Ecto neural progenitor cell (in vitro differentiated cells): ENCODE results near the gene DCX.
"Not testable (repeated sequence)": the region's sequence is repeated elsewhere in the genome, so short reads cannot be mapped to it uniquely, and the experiment has no call there.

Experiments used
- DNase-seq: peaks from one replicate; pipeline ENCODE4 v3.0.0-alpha.2; 2018; ENCODE audit warnings: low spot score

Gene DCX

DNA sequence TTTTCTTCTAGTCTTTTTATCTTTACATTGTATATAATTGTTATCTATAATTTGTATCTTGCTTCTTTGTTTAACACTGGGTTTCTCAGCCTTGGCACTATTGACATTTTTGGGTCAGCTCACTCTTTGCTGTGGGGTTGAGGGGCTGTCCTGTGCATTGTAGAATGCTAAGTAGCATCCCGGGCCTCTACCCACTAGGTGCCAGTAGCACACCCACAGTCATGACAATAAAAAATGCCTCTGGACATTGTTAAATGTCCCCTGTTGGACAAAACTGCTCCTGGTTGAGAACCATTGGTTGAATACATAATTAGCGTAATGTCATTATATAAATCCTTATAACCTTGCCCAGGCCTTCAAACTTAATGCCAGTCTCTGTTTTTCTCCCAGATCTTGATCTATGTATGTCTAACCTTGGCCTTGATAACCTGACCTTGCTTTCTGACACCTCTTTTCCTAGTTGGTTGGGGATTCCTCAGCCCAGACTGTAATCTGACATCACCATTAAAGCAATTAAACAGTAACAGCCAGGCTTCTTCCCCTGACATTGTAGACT is 46.1 kb downstream of the DCX start:
- no peak for DNase-seq

DNA sequence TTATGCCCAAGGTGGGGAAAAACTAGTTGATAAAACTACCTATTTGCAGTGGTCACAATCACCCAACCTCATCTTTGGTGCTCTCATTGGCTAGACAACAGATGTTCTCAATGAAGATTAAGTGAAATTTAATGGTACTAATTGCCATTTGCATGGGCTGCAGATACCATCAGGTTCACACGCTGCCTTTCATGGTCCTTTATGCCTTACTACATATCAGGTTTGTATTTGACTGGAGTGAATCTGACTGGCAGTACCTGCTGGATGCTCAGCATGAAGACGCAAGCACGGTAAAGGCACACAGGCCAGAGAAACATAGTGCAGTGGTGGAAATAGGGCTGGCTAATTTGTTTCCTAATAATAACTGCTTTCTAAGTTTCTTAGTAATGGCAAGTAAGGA is 48.3 kb downstream of the DCX start:
- no peak for DNase-seq

DNA sequence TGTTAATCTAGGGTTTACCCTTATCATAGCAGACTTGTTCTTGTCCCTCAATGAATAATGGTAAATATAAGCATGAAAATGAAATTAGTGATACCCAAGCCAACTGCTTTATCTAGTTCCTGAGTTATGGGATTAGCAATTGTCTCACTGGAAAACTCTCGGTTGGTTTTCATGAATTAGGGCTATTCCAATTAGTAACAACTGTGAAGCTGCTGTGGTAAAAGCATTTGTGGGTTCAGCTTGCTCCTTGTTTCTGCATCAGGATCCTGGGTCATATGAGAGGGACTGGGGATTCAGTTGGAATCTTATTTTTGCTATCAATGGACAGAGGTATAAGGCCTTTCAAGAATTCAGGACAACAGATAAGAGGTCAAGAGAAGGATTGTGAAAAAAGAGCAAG is 50.2 kb downstream of the DCX start:
- DNase-seq = no peak

DNA sequence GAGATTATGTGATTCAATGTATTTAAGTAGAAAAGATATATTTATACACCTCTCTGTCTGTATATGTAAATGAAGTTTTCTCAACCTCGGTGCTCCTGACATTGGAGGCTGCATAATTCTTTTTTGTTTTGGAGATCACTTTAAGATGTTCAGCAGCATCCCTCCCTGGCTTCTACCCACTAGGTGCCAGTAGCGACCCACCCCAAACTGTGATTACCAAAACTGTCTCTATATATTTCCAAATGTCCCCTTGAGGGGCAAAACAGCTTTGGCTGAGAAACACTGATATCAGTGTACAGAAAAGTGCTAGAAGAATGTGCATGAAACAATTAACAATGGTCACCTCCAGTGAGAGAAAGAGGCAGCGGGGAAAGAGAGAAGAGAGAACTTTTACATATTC is 51.2 kb downstream of the DCX start:
- DNase-seq = no peak

DNA sequence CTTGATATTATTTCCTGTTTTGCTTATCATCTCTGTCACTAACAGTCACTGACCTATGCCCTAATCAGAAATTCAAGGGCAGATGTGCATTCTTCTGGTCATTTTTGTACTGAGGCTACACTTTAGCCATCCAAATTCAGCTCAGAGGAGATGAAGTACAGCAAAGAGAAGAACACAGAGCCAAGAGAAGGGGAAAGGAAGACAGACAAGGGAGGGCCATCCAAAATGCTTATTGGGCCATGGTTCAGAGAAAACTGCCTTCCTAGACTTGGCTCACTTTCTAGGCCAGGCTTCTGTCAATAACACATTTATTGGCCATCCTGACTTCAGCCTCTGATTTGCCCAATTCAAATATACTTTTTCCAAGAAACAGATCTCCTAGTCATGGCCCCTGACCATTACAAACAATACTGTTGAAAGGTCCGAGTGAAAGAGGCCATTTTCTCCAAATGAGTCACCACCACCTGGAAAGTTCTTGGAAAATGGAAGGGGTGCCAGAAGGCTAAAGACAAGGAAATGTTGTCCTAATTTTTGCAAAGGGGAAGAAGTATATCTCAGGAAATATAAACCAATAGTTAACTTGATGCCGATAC is 56.4 kb downstream of the DCX start:
- no peak for DNase-seq

DNA sequence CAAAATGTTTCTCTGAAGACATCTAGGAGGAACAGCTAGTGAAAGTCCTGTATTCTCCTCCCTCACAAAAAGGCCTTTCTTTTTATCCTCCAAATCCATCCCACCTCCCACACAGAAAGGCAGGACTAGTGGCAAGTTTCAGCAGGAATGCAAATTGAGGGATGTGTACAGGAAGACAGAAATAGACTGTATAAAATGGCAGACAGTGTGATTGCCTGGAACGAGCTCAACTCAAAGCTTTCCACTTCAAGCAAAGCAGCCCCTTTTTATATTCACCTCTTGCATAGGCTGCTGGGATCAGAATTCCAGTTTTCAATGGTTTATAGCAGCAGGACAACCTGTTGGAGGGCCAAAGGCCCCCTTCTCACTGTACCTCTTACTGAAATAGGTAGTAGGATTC is 57.5 kb downstream of the DCX start:
- no peak for DNase-seq

DNA sequence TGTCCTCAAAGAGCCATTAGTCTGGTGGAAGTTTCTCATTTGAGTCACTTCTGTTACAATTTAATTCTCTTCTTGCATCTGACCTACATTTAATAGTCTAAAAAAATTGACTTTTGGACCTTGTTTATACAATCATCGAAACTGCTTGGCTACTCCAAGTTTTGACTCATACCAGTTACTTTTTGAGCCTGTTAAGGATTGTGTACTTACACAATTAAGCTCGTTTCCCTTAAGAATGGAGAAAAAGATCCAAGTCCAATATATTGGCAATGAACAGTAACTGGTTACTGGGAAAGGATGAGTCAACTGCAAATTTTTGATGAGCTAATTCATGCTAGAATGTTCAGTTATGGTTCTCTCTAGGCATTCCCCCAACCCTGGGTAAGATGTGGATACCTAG is 58.2 kb downstream of the DCX start:
- no peak for DNase-seq

DNA sequence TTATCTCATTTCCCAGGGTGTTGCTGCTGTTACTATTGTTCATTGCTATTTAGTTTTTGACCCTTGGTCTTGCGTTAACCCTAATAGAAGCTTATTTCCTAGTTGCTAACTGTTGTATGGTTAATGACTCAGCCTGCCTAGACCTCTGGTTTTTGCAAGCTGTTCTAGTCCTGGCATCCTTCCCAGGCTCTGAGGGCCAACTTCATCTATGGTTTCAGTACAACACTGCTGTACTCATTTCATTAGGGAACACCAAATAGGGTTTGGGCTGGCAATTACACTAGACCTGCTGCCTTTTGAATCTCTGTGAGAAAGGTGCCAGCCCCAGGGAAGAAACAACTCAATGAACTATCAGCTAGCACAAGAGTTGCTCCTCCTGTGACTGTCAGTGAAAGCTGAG is 59.6 kb downstream of the DCX start:
- no peak for DNase-seq

DNA sequence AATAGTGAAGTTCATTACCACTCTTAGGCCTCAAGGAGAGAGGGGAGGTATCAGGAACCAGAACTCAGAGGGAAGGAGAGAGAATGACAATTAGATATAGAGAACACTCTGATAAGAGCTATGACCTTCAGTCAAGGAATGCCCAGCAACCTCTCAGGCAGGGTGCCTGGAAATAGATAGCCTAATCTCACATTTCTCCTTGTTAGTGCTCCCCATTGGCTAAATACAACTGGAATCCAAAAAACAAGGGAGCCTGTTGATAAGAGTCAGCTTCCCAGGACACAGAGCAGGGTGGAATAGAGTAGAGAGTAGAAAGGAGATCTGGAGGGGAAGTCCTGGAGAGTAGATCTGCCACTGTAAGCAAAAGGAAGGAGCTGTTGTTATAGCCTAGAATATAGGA is 62.1 kb downstream of the DCX start:
- no peak for DNase-seq

DNA sequence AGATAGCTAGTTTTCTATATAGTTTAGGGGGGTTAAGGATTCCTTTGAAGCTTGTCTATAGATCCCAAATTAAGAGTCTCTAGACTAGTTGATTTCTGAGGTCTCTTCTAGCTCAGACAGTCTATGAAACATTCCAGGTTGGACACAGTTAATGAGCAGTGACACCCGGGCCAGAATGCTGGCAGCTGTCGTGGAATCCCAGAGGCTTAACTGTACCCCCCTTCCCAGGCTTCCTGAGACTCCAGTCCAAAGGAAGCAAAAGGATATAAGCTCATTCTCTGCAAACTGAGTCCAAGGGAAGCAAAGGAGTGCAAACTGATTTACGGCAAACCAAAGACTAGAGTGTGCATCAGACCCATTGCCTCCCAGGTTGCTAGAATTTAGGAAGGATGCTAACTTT is 62.9 kb downstream of the DCX start:
- no peak for DNase-seq

DNA sequence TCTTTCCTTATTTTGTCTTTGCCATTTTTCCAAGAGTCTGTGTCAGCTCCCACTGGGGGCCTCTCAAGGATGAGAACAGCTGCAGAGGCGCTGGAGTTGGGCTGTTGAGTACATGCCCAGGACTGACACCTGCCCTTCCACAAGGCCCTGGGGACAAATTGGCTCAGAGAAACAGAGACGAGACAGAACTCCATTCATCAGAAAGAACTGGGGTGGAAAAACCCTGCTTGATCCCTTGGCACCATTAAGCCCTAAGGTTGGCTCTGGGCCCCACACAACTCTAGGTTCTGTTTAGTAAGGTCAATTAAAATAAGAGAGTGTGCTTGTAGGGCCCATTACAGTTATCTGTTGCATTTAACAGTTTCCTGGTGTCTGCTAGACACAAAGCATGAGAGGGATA is 63.6 kb downstream of the DCX start:
- DNase-seq = no peak

DNA sequence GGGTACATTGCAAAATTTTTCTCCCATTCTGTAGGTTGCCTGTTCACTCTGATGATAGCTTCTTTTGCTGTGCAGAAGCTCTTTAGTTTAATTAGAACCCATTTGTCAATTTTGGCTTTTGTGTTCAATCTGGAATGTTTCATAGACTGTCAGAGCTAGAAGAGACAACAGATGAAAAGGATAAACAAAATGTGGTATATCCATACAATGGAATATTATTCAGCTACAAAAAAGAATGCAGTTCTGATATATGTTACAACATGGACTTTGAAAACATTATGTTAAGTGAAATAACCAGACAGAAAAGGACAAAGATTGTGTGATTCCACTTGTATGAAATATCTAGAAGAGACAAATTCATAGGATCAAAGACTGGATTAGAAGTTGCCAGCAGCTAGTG is 65.8 kb downstream of the DCX start:
- not testable (repeated sequence) for DNase-seq

DNA sequence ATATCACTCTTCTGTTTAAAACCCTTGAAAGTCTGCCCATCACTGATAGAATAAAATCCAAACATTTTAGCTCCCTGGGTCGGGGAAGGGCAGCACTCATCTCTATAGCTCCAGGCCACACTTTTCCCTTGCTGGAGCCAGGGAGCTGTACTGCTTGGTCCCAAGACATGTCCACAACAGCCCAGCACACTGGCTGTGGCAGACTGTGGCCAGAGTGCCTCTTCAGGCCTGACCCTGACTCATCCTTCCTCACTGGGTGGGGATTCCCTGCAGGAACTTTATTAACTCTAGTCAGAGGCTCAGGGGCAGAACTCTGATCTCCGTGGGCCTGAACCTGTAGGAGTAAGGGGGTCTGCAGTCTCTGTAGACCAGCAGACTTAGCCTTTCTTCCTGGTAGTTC is 71.9 kb downstream of the DCX start:
- no peak for DNase-seq

DNA sequence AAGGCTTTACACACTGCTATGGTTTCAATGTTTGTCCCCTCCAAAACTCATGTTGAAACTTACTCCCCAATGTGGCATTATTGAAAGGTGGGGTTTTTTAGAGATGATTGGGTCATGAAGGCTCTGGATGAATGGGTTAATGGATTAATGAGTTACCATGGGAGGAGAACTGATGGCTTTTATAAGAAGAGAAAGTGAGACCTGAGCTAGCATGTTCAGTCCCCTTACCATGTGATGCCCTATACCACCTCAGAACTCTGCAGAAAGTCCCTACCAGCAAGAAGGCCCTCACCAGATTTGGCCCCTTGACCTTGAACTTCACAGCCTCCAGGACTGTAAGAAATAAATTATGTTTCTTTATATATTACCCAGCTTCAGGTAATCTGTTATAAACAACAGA is 72.8 kb downstream of the DCX start:
- no peak for DNase-seq

DNA sequence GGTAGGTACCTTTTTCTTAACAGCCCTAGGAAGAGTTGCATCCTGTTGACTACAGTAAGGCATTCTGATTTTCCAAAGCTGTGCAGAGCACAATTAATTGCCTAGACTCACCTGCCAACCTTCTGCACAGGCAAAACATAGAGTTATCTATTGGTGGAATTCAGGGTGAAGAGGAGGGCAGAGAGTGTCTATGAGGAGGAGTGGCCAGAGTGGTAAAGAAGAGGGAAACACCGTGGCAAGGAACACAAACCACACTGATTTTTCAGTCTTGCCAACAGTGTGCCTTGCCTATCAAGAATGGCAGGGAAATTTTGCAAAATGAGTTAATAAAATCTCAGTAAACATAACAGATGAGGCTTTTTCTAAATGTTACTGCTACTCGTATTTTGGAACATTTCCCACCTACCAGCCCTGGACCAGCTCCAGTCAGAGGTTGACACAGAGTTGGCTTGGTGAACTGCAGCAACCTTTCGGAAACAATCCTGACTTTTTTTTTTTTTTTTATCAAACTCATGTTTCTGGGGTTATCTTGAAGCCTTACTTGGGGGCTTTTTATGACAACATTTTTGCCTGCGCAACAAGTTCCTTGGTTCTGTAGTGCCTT is 73.8 kb downstream of the DCX start:
- no peak for DNase-seq

DNA sequence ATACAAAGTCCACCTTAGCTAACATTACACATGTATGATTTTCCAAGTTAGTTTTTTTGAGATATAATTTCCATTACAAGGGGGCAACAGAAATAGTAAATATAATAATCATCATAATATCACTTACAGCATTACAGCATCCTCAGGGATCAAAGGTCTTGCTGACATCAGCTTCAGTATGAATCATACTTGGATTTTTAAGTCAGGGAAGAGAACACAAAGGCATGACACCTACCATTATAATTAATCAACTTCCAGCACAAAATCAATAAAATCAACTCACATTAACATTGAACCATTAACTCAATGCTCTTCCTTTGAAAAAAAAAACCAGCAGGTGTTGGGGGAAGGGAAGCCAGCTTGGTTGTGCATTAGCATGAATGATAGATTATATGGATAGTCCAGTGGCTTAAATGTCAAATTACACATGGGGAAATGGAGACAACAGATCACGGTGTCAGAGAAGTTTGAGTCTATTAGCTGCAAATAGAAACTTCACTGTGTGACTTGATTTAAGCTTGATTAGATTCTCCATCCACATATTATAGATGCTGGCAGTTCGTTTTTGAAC is 74.8 kb downstream of the DCX start:
- no peak for DNase-seq

DNA sequence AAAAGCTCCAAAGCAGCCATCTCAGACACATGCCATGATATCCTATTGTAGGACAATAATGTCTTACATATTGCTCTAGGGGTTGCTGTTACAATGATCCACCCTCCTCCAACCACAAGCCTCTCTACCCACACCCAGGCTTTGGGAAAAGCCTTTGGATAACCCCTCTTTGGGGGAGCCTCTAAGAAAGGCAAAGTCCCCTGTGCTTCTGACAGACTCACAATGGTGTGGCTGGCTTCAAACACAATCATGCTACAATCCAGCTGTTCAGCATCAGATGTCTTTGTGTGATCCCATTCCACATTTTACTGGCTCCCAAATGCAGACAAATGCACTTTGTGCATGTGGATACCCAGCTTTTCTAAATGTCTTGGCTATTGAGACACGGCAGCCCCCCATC is 75.9 kb downstream of the DCX start:
- DNase-seq = no peak

DNA sequence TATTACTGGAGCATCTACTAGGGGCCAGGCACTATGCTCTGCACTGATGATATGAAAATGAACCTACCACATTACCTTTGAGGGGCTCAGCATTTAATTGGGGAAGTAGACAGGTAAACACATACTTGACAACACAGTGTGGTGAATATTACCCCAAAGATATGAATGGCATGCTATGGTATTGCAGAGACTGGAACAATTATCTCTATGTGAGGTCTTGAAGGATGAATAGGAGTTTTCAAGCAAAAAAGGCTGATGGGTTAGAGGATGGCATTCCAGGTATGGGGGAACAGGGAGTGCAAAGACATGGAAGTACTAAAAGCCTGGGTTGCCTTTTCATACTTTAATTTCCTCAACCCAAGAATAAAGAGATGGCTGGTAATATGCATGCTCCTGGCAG is 82.6 kb downstream of the DCX start:
- DNase-seq = no peak

DNA sequence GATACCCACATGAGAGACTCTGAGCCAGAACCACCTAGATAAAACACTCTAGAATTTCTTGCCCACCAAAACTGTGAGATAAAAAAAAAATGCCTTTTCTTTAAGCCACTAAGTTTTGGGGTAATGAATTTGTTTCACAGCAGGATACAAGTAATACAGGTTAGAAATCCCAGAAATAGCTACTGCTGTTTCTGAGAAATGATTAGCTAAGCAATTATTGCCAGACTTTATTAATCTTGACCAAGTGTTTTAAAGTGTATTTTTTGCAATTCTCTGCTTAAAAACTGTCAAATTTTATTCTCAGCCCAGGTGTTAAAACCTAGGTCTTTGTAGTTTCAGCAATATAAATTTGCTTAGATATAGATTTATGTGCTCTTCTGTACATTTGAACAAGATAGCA is 83.1 kb downstream of the DCX start:
- DNase-seq = no peak

DNA sequence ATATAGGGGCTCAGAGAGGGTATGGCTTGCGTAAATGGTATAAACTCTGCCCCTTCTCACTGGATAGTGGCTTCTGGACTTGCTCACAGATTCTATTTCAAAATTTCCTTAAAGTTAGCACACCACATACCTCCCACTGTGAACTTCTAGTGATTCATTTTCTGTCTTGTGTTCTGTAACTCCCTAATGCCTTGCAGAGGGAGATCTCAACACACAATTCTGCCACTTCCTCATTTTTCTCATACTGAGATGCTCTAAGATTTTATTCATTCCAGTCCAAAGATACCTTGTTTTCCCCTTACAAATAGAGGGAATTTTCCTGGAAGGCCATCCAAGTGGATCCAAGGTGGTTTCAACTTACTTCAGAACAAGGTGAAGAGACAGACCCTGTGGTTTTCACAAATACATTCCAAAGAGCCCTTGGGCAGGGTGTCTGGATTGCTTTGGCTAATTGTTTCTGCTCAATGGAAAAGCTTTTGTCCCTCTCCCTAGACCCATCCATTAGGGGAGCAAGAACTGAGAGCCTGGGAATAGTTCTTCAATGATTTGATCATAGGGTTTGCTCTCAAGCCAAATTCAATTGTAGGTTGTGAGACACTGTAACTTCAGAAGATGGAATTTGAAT is 89.6 kb downstream of the DCX start:
- no peak for DNase-seq

DNA sequence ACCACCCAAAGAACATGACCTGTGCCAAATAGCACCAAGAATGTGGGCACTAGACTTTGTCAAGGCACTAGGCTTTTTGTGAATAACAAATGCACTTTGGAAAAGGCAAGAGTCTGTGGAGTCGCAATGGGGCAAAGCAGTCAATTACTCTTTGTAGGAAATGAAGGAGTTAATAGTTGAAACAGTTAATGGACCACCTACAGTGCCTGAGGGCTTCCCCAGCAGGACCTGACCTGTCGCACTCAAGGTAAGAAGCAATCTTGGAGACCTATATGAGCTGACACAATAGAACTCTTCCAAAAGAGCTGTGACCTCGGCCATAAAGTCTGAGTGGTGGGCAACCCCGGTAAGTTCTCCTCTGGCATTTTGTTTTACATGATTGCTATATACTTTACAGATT is 92.5 kb downstream of the DCX start:
- DNase-seq = no peak

DNA sequence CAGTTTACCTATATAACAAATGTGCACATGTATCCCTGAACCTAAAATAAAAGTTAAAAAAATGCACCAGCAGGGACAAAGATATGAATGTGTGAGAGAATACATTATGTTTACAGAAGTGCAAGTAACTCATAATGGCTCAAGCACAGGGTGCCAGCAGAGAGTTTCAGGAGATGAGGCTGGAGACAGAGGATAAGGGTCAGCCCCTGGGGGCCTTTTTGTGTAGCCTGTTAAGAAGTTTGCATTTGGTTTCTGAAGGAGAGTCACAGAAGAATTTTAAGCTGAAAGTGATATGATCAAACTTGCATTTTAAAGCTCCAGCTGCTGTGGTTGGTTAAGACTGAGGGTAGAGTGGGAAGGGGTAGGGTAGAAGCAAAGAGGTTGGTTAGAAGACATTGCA is 93.1 kb downstream of the DCX start:
- no peak for DNase-seq

DNA sequence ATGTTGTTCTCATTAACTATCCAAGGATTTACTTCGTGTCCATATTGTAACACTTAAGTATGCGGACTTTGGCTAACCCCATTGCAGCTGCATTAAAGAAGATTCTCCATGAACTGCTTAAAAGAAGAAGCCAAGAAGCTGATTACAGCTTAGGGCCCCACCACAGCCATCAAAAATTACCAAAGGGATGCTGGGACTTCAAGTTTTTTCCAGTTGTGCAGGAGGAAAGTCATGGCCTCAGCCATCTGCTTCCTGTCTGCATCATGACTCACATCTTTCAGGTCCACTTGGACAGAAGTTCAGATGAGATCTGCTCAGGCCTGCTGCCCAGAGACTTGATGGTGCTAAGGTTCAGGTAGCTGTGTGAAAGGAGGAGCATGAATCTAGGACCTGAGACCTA is 102.9 kb downstream of the DCX start:
- no peak for DNase-seq

DNA sequence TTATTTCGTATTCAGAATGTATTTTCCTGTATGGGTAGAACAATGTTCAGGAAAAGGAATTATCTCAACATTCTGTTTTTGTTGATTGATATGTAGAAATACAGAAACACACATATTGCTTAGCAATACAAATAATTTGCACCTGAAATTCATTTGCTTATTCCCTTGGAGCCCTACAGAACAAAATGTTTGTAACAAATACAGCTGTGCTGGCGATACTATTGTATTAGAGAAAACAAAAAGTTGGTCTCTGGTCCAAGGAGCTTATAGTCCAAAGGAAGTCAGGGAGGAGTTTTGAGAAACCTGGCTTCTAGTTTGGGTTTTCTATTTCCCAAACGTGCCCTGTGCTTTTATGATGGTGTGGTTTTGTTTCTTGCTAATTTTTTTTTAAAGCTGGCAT is 104.0 kb downstream of the DCX start:
- no peak for DNase-seq
